GM10847 (cell line): ENCODE data around the gene HIF3A.

Experiments
- POLR2A ChIP-seq: IDR thresholded peaks from 2 replicates; pipeline ENCODE4 v1.6.1; 2011; ENCODE audit not compliant: insufficient read length; ENCODE audit errors: extremely low read depth

HIF3A gene

DNA sequence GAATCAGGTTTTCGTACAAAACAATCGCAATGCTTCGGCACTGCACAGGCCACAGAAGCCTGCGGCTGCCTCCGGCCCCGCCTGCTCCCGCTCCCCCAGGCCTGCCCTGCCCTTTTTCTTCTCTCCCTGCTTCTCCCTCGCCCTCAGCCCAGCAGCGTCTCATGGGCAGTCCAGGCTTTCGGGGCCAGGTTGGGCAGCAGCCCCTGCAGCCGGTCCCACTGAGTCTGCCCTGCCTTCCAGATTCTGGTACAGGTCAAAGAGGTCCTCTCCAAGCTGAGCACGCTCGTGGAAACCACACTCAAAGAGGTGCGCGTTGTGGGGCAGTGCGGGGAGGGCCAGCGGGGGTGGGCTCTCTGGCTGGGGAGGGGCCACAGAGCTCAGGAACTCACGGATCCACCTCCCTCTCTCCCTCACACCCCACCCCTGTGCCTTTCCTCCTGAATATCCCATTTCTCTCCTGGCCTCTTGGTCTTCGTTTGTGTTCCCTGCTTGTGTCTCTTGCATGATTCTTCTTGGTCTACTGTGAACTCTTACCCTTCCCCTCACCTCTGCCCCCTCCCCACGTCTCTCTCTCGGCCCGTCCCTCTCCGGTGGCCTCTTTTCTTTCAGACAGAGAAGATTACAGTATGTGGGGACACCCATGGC is 86.5 kb downstream of the HIF3A start:
- no peak for TF ChIP-seq POLR2A

DNA sequence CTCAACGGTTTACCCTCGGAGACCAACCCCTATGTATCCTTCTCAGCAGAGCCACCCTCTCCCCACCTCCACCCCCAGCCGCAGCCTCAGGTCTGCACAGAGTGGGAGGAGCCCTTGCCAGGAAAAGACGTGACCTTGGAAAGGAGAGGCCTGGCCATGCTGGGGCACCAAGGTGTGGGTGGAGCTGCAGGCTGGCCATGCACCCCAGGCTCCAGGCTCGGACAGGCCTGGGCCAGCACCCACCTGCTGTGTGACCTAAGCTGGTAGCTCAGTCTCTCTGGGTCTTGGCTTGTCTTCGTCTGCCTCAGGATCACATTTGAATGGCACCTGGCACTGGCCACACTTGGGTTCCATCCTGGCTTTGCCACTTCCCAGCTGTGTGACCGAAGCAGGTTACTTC is 87.0 kb downstream of the HIF3A start:
- TF ChIP-seq POLR2A: no peak

DNA sequence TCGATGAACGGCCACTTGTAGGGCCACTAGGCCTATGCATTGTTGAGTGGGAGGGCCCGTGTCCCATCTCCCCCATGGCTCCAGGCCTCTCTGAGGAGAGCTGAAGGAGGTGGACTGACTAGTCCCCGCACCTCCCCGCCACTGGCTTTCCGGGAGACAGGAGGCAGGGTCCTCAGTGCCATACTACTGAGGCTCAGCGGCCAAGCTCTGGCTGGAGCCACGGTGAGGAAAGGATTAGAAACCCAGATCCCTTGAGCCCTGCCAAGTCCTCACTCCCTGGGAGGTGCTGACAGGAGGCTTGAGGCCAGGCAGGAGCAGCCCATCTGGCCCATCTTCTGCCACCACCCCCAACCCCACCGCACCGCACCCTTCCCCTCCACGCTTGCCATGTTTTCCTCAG is 87.6 kb downstream of the HIF3A start:
- TF ChIP-seq POLR2A: no peak

DNA sequence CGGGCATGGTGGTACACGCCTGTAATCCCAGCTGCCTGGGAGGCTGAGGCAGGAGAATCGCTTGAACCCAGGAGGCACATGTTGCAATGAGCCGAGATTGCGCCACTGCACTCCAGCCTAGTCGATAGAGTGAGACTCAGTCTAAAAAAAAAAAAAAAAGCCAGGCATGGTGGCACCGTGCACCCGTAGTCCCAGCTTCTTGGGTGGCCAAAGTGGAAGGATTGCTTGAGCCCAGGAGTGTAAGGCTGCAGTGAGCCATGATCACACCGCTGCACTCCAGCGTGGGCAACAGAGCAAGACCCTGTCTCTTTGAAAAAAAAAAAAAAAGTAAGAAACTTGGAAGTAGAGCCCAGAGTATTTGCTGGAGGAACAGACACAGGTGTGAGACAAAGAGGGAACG is 88.8 kb downstream of the HIF3A start:
- no peak for TF ChIP-seq POLR2A

DNA sequence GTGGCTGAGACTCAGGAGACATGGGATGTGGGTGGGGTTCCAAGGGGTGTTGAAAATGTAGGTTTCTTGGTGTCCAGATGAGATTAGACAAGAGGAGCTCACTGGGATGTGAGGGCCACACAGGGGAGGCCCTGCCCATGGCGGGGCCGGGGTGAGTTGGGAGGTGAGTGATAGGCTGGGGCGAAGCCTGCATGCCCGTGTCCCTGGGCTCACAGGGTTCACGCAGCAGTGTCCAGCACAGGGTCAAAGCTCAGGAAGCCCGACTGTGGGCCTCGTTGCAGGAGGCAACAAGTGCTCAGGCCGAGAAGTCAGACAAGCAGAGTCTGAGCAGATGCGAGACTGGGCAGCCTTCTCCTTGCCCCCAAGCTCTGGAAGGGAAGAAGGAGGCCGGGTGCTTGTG is 89.3 kb downstream of the HIF3A start:
- TF ChIP-seq POLR2A: no peak

DNA sequence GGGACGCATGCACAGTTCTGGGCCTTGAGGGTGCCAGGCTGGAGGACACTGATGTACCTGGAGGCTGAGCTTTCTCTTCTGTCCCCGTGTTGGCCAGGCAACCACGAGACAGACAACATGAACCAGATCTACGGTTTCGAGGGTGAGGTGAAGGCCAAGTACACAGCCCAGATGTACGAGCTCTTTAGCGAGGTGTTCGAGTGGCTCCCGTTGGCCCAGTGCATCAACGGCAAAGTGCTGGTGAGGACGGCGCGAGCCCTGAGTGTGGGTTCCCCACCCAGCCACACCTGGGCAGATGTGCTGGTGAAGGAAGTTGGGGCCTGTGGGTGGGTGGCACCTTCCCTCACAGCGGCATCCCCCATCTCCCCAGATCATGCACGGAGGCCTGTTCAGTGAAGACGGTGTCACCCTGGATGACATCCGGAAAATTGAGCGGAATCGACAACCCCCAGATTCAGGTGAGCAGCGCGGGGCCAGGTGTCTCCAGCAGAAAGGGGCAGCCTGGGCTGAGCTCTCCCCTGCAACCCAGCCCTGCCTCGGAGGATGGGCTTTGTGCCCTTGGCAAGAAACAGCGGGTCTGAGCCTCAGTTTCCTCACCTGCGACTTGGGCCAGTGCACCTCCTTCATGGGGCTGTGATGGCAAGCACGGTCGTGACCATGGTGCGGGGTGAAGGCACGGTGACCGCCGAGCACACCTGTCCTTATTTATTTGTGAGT is 90.3 kb downstream of the HIF3A start:
- no peak for TF ChIP-seq POLR2A

DNA sequence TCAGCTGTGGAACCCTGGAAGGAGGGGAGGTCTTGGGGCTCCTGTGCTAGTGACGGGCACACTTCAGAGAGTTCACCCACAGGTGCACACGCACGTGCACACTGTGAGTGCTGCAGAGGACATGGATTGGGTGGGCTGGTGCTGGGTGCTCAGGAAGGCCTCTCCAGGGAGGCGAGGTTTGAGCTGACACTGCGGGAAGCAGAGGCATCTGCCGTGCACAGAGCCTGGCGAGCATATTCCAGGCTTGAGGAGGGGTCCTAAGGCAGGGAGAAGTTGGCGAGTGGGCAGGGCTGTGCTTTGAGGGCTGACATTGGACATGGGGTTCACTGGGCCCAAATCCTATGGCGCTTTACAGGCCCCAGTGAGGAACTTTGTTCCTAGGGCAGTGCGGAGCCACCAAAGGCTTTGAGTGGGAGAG is 90.9 kb downstream of the HIF3A start:
- no peak for TF ChIP-seq POLR2A

DNA sequence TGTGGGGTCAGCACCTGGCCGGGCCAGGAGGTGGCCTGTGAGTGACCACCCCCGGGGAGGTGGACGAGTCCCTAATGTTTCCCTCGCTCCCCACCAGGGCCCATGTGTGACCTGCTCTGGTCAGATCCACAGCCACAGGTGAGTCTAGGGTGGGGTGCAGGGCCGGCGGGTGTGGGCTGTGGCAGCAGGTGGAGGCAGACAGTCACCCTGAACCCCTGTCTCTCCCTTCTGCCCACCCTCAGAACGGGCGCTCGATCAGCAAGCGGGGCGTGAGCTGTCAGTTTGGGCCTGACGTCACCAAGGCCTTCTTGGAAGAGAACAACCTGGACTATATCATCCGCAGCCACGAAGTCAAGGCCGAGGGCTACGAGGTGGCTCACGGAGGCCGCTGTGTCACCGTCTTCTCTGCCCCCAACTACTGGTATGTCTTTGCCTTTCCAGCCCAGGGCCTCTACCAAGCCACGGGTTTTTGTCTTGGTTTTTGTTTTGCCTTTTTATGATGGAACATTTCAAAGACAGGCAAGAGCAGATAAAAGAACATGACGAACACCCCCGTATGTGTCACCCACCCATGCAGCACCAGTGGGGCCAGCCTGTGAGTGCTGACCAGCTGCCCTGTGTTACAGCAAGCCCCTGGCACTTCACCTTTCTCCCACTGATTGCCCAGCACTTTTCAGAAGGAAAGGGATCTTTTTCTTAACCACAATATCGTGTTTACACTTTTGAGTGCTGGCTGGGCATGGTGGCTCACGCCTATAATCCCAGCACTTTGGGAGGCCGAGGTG is 91.7 kb downstream of the HIF3A start:
- TF ChIP-seq POLR2A: no peak

DNA sequence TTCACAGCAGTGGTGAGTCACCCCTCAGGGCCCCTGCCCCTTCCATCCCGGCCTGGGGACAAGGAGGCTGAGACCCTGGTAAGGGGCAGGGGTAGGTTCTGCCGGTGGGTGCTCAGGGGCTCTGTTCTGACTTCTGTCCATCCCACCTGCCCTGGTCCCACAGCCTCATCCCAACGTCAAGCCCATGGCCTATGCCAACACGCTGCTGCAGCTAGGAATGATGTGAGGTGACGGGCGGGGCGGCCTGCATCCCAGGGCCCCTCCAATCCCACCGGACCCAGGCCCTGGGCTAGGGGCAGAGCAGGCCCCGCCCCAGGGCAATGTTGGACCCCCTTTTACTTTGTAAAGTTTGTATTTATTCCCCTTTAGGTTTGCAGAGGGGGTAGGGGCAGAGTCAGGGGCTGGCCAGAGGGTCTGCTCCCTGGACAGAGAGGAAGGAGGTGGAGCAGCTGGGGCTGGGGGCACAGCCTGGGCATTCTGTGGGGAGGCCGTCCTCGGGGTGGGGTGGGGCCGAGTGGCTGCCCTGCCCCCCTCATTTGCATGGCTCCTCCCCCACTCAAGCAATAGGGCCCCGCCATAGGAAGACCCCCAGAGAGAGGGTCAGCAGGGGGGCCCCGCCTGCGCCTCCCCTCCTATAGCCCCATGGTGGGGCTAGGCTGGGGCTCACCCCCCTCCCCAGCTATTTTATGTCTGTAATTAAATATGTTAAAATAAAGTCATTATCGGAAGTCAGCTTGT is 93.4 kb downstream of the HIF3A start:
- TF ChIP-seq POLR2A: no peak

DNA sequence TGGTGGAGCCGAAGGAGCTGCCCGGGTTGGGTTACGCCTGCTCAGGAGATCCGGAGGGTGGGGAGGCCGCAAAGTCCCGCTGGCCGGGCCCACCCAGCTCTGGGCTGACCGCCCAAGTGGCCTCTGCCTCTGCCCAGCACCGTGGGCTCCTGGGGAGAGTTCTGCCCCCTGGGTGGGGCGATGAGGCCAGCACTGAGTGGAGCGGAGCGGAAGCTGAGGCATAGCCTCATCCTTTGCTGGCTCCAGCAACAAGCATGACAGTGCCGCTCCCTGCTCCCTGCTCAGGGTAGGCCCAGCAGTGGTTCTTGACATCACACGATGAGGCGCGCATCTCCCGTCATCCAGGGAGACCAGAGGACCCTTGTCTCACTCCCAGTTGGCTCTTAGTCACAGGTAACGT is 94.0 kb downstream of the HIF3A start:
- no peak for TF ChIP-seq POLR2A

DNA sequence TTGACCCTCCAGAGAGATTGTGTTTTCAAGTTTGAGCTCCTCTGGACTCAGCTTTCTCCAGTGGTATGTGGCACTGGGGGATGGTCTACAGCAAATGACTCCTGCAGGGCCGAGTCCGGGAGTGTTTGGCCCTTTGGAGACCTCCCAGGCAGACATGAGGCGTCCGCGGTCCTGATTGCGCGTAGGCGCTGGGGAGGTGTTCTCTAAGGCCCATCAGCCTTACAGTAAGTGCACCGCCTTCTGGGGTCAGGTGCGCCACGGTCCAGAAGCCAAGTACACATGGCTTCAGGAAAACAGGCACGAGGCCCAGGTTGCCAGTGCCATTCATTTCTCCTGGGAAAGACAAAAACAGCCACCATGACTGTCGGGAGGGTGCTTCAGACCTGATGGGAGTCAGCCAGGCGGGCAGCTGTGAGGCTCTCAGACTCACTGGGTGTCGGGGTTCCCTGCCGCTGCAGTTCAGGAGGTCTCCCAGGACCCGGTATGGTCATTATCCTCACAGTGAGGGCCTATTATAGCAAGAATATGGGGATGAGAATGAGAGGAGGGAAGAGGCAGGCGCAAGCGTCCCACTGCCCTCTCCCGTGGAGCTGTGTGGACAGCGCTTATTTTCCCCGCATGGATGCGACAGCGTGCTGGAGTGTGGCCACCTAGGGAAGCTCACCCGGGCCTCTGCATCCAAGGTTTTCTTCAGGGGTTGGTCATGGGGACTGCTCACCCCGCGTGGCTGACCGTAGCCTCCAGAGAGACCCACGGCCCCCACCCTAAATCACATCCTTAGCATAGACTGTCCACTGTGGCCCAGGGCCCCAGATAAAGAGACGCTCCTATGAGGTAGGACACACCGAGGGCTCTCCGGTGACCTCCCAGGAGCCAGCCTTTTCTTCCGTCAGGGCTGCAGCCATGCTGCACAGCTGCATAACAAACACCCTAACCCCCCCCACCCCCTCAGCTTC is 94.7 kb downstream of the HIF3A start:
- no peak for TF ChIP-seq POLR2A

DNA sequence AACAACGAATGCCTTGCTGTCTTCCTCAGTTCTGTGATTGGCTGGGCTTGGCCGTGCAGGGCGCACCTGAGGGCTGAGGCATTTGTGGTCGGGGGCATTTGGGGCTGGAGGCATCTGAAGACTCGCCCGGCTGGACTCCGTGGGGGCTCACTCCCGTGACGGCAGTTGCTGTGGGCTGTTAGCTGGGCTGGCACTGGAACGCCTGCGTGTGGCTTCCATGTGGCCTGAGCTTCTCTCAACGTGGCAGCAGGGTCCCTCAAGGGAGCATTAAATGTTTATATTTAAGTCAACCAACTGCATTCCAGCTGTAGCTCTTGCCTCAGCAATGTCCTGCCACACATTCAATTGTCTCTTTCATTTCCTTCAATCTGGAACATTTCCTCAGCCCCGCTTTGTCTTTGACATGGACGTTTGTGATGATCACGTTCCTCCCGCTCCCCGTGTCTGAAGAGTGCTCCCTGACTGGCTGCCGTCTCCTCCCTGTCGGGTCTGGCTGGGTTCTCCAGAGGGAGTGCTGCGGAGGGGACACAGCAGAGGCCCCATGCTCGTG is 95.5 kb downstream of the HIF3A start:
- TF ChIP-seq POLR2A: no peak

DNA sequence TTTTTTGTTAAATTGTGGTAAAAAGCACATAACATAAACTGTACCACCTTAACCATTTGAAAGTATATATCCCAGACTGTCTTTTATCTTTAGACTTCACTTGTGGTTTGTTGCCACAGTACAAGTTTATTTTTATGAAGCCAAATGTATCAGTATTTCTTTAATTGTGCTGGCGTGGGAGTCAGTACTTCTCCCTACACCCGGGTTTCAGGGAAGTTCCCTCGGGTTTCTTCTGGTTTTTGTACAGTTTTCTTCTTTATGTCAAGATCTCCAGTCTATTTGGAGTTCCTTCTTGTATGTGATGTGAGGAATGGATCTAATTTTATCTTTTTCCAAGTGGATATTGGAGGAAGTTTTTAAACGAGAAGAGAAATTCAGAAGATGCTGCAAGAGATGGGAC is 96.0 kb downstream of the HIF3A start:
- no peak for TF ChIP-seq POLR2A
